Gastrocnemius medialis (tissue), 4 donors: Measurements from ENCODE around the gene OVOL3.

Experiments used
- CTCF ChIP-seq, 5 experiments: fragments of 450-650 bp in 3 of 5; fragments of 200-600 bp in 2 of 5; sonication (generic) in 2 of 5; IDR thresholded peaks in 4 of 5; conservative IDR thresholded peaks in 1 of 5; 1 replicate in 4 of 5; 2 replicates in 1 of 5; pipeline ENCODE4 v1.5.1; 2016 to 2019; ENCODE audit warnings: antibody characterized with exemption in 5 of 5, mild to moderate bottlenecking in 3 of 5, moderate library complexity in 3 of 5
- POLR2A ChIP-seq, 2 donors: fragments of 450-650 bp; IDR thresholded peaks; one replicate each; pipeline ENCODE4 v1.6.1; 2017; ENCODE audit warnings: antibody characterized with exemption in 2 of 2, mild to moderate bottlenecking in 2 of 2, moderate library complexity in 2 of 2

DNA sequence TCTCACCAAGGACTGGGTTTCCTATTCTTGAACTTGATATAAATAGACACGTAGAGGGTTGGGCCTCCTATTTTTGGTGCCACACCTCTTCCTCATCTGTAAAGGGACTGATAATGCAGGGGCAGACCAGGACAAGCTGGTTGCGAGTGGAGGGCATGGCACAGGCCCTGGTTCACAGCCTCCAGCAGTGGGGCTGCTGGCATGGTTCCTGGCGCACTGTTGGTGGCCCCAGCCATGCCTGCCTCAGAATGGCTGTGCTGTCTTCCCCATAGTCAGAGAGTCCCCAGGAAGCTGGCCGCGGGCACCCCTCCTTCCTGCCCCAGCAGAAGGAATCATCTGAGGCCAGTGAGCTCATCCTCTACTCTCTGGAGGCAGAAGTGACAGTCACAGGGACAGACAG is 10.5 kb upstream of the OVOL3 start:
- TF ChIP-seq CTCF (IDR thresholded peaks at IDR 0.05 in 4 of 5, conservative IDR thresholded peaks at IDR 0.05 in 1 of 5) (no peak), POLR2A (IDR thresholded peaks at IDR 0.05) (no peak)
